Gastrocnemius medialis (tissue), 4 donors: ENCODE data around the gene KEAP1. TPM values are rescaled to one million over a fixed set of nuclear protein-coding genes. Genes with fewer than 3 reads are reported as not detected.

Source experiments
- ATAC-seq, 2 donors: fragments of 150-250 bp; one replicate each; pipeline ENCODE4 v1.9.1; 2016
- DNase-seq, 2 donors: peaks; one replicate each; pipeline ENCODE4 v3.0.0-alpha.2; 2019
- H3K27ac ChIP-seq, 4 donors: fragments of 200-600 bp; sonication (generic); 1 replicate in 1 of 4; 2 replicates in 3 of 4; pipeline ENCODE4 v1.5.1; 2016 to 2018; ENCODE audit warnings: mild to moderate bottlenecking in 2 of 4, moderate library complexity in 1 of 4
- H3K27me3 ChIP-seq, 3 donors: fragments of 200-600 bp; sonication (generic) in 2 of 3; 1 replicate in 1 of 3; 2 replicates in 2 of 3; pipeline versions ENCODE4 v1.5.1 to v1.6.0; 2016 to 2019; ENCODE audit warnings: mild to moderate bottlenecking in 1 of 3, moderate library complexity in 1 of 3
- H3K36me3 ChIP-seq, 2 donors: fragments of 200-600 bp; sonication (generic) in 1 of 2; one replicate each; pipeline ENCODE4 v1.5.1; 2017 to 2018
- H3K4me1 ChIP-seq, 2 donors: fragments of 200-600 bp; sonication (generic) in 1 of 2; one replicate each; pipeline ENCODE4 v1.5.1; 2016 to 2017; ENCODE audit warnings: mild to moderate bottlenecking in 2 of 2
- H3K4me3 ChIP-seq, 4 donors: fragments of 200-600 bp; sonication (generic) in 3 of 4; 1 replicate in 1 of 4; 2 replicates in 3 of 4; pipeline ENCODE4 v1.5.1; 2016 to 2019; ENCODE audit warnings: mild to moderate bottlenecking in 2 of 4
- H3K9me3 ChIP-seq, 3 donors: fragments of 200-600 bp; sonication (generic) in 2 of 3; 1 replicate in 1 of 3; 2 replicates in 2 of 3; pipeline ENCODE4 v1.5.1; 2016 to 2019
- CTCF ChIP-seq, 5 experiments: fragments of 450-650 bp in 3 of 5; fragments of 200-600 bp in 2 of 5; sonication (generic) in 2 of 5; IDR thresholded peaks in 4 of 5; conservative IDR thresholded peaks in 1 of 5; 1 replicate in 4 of 5; 2 replicates in 1 of 5; pipeline ENCODE4 v1.5.1; 2016 to 2019; ENCODE audit warnings: antibody characterized with exemption in 5 of 5, mild to moderate bottlenecking in 3 of 5, moderate library complexity in 3 of 5
- POLR2A ChIP-seq, 2 donors: fragments of 450-650 bp; IDR thresholded peaks; one replicate each; pipeline ENCODE4 v1.6.1; 2017; ENCODE audit warnings: antibody characterized with exemption in 2 of 2, mild to moderate bottlenecking in 2 of 2, moderate library complexity in 2 of 2
- in situ Hi-C, 4 donors: fragments of 200-750 bp; cut with MboI; loops; one replicate each; pipeline versions ENCODE4 v1.15.0 to v1.8.0; 2017; ENCODE audit warnings: low sequenced_read_pairs in 4 of 4
- intact Hi-C: fragments of 100-400 bp; cut with DNase I; formaldehyde crosslinking; loops from one replicate; pipeline ENCODE4 v1.15.1; 2023; ENCODE audit warnings: low total_unique reads
- total RNA-seq, 4 donors: library from RNA; depleted of rRNA; stranded (reverse); fragments of >200 nt; gene quantifications; one replicate each; pipeline versions ENCODE4 v1.1.0 to v1.2.3, GENCODE V29; 2016

The KEAP1 gene
- total RNA-seq, 4 donors from 2014 or later: 189 to 336 (median 228) TPM

GRCh38 chr19:10520652-10521318 is 17.6 kb upstream of the KEAP1 start:
- intact Hi-C loops: no loop called here

GRCh38 chr19:10519421-10519820 is 16.3 kb upstream of the KEAP1 start:
- in situ Hi-C loops (no loop called here), intact Hi-C loops (no loop called here)
- no peak for ATAC-seq
- DNase-seq: no peak
- Histone ChIP-seq H3K9me3 (no peaks in the 10 kb centered on the region), H3K27ac (no peak overlapping the region), H3K4me3 (no peak overlapping the region), H3K36me3 (no peaks in the 10 kb centered on the region), H3K4me1 (peaks cover 3 to 8% of the 10 kb centered on the region in 2 donors), H3K27me3 (peaks cover 48 to 54% (median 51%) of the 10 kb centered on the region in 3 donors)
- TF ChIP-seq CTCF (IDR thresholded peaks at IDR 0.05 in 4 of 5, conservative IDR thresholded peaks at IDR 0.05 in 1 of 5): no peak
- no peak for TF ChIP-seq POLR2A (IDR thresholded peaks at IDR 0.05)

More at GRCh38 chr19:10520652-10521318, 17.6 kb upstream of the KEAP1 start:
- no peak overlapping the region for H3K27ac ChIP-seq
- no peaks in the 10 kb centered on the region for H3K36me3 ChIP-seq
- peaks cover 40 to 41% (median 41%) of the 10 kb centered on the region in 3 donors for H3K27me3 ChIP-seq
- in situ Hi-C loops: no loop called here
- H3K4me3 ChIP-seq: no peak overlapping the region
- H3K9me3 ChIP-seq: no peaks in the 10 kb centered on the region
- peaks cover 3 to 8% of the 10 kb centered on the region in 2 donors for H3K4me1 ChIP-seq
- DNase-seq (no peak), ATAC-seq (no peak)
- no peak for TF ChIP-seq CTCF (IDR thresholded peaks at IDR 0.05 in 4 of 5, conservative IDR thresholded peaks at IDR 0.05 in 1 of 5)
- TF ChIP-seq POLR2A (IDR thresholded peaks at IDR 0.05): no peak

- H3K27me3 ChIP-seq: peaks cover 54 to 62% (median 57%) of the 10 kb centered on the region in 3 donors
- no peaks in the 10 kb centered on the region for H3K36me3 ChIP-seq
- peaks cover 3 to 8% of the 10 kb centered on the region in 2 donors for H3K4me1 ChIP-seq
- no peak overlapping the region for H3K27ac ChIP-seq
- ATAC-seq (no peak), DNase-seq (no peak)
- H3K4me3 ChIP-seq: no peak overlapping the region
- no peaks in the 10 kb centered on the region for H3K9me3 ChIP-seq
- no peak for TF ChIP-seq CTCF (IDR thresholded peaks at IDR 0.05 in 4 of 5, conservative IDR thresholded peaks at IDR 0.05 in 1 of 5)
- TF ChIP-seq POLR2A (IDR thresholded peaks at IDR 0.05): no peak
- in situ Hi-C loops: no loop called here
- intact Hi-C loops: no loop called here
Observed at GRCh38 chr19:10518444-10519361, 15.5 kb upstream of the KEAP1 start.

GRCh38 chr19:10517760-10518443 is 14.7 kb upstream of the KEAP1 start:
- Histone ChIP-seq H3K27me3 (peaks cover 62 to 70% (median 65%) of the 10 kb centered on the region in 3 donors), H3K9me3 (no peaks in the 10 kb centered on the region), H3K4me1 (peaks cover 3 to 8% of the 10 kb centered on the region in 2 donors), H3K27ac (no peak overlapping the region), H3K36me3 (no peaks in the 10 kb centered on the region), H3K4me3 (peak overlapping the region in 1 of 4 donors; percentile 27)
- no peak for DNase-seq
- ATAC-seq: no peak
- in situ Hi-C loops: no loop called here
- no peak for TF ChIP-seq POLR2A (IDR thresholded peaks at IDR 0.05)
- TF ChIP-seq CTCF (IDR thresholded peaks at IDR 0.05 in 4 of 5, conservative IDR thresholded peaks at IDR 0.05 in 1 of 5): no peak
- intact Hi-C loops: no loop called here
